ENCODE results near the gene SCG5. TPM values are rescaled to one million over a fixed set of nuclear protein-coding genes. Genes with fewer than 3 reads are reported as not detected.

The SCG5 gene
- total RNA-seq, 1 experiment from 2014 or later = 1.3 TPM

- Histone ChIP-seq H3K36me3 (ENCODE audit: low read depth, low read length) (no peaks in the 10 kb centered on the region), H3K27me3 (ENCODE audit: low read length) (no peaks in the 10 kb centered on the region), H3K4me3 (ENCODE audit: low read length) (peak overlapping the region; percentile 64), H4K20me1 (ENCODE audit: low read length) (no peaks in the 10 kb centered on the region), H3F3A (ENCODE audit: low read length, unreplicated experiment) (no peaks in the 10 kb centered on the region), H3K9me3 (ENCODE audit: low read length) (no peaks in the 10 kb centered on the region), H3K4me2 (ENCODE audit: low read length) (peak overlapping the region; percentile 77), H3K27ac (ENCODE audit: low read length) (no peak overlapping the region), H3K9me2 (replicated peaks; ENCODE audit: low read length) (no peaks in the 10 kb centered on the region), H3K79me2 (ENCODE audit: low read length) (no peaks in the 10 kb centered on the region), H3K9ac (ENCODE audit: low read length) (peak overlapping the region; percentile 54), H3K4me1 (ENCODE audit: insufficient read depth, low read length) (peaks cover 15% of the 10 kb centered on the region), H2AFZ (ENCODE audit: low read length) (peak overlapping the region; percentile 72)
- POLR2A ChIA-PET (ENCODE audit: unreplicated experiment) = no interaction called here
- ATAC-seq = peak; percentile 53
- TF ChIP-seq CTCF (conservative IDR thresholded peaks at IDR 0.05; ENCODE audit: low read depth, low read length) (no peak), EZH2 (IDR thresholded peaks at IDR 0.05; ENCODE audit: low read length, unreplicated experiment) (no peak), EZH2phosphoT487 (IDR thresholded peaks at IDR 0.05; ENCODE audit: borderline replicate concordance, low read length) (no peak)
- peak; percentile 16 for DNase-seq
- intact Hi-C loops (cut with micrococcal nuclease) = no loop called here
- CTCF ChIA-PET = interaction anchor here (0.6 kb wide), 1 partner anchor 518 kb away, joined by 3 read pairs; no protein-coding TSS in a partner anchor
- TSS peak; percentile 48 for BruUV-seq (replicated peaks)
Observed at GRCh38 chr15:32718821-32719716, 77.6 kb downstream of the SCG5 start.

- Histone ChIP-seq H3K27ac (ENCODE audit: low read length) (no peak overlapping the region), H3K9me2 (replicated peaks; ENCODE audit: low read length) (no peaks in the 10 kb centered on the region), H4K20me1 (ENCODE audit: low read length) (no peaks in the 10 kb centered on the region), H3K4me3 (ENCODE audit: low read length) (no peak overlapping the region), H3K9me3 (ENCODE audit: low read length) (no peaks in the 10 kb centered on the region), H3K9ac (ENCODE audit: low read length) (no peak overlapping the region), H3K79me2 (ENCODE audit: low read length) (no peaks in the 10 kb centered on the region), H3K36me3 (ENCODE audit: low read depth, low read length) (no peaks in the 10 kb centered on the region), H2AFZ (ENCODE audit: low read length) (no peak overlapping the region), H3F3A (ENCODE audit: low read length, unreplicated experiment) (no peaks in the 10 kb centered on the region), H3K4me2 (ENCODE audit: low read length) (no peak overlapping the region), H3K27me3 (ENCODE audit: low read length) (no peaks in the 10 kb centered on the region), H3K4me1 (ENCODE audit: insufficient read depth, low read length) (peaks cover 7% of the 10 kb centered on the region)
- ChIA-PET CTCF (no interaction called here), POLR2A (ENCODE audit: unreplicated experiment) (no interaction called here)
- TF ChIP-seq EZH2 (IDR thresholded peaks at IDR 0.05; ENCODE audit: low read length, unreplicated experiment) (no peak), CTCF (conservative IDR thresholded peaks at IDR 0.05; ENCODE audit: low read depth, low read length) (no peak), EZH2phosphoT487 (IDR thresholded peaks at IDR 0.05; ENCODE audit: borderline replicate concordance, low read length) (no peak)
- DNase-seq = no peak
- intact Hi-C loops (cut with micrococcal nuclease) = no loop called here
- ATAC-seq = no peak
- no TSS peak for BruUV-seq (replicated peaks)
Observed at GRCh38 chr15:32721596-32721995, 80.1 kb downstream of the SCG5 start.

- DNase-seq (no peak), ATAC-seq (no peak)
- H3K27ac ChIP-seq (ENCODE audit: low read length) = no peak overlapping the region
- ChIA-PET CTCF (no interaction called here), POLR2A (ENCODE audit: unreplicated experiment) (no interaction called here)
- intact Hi-C loops (cut with micrococcal nuclease) = no loop called here
- TF ChIP-seq CTCF (conservative IDR thresholded peaks at IDR 0.05; ENCODE audit: low read depth, low read length) (no peak), EZH2phosphoT487 (IDR thresholded peaks at IDR 0.05; ENCODE audit: borderline replicate concordance, low read length) (no peak), EZH2 (IDR thresholded peaks at IDR 0.05; ENCODE audit: low read length, unreplicated experiment) (no peak)
- H3K4me1 ChIP-seq (ENCODE audit: insufficient read depth, low read length) = peaks cover 7% of the 10 kb centered on the region
- no peak overlapping the region for H3K4me2 ChIP-seq (ENCODE audit: low read length)
- H3K9me3 ChIP-seq (ENCODE audit: low read length) = no peaks in the 10 kb centered on the region
- H3K9ac ChIP-seq (ENCODE audit: low read length) = no peak overlapping the region
- no peaks in the 10 kb centered on the region for H3K36me3 ChIP-seq (ENCODE audit: low read depth, low read length)
- H3F3A ChIP-seq (ENCODE audit: low read length, unreplicated experiment) = no peaks in the 10 kb centered on the region
- H3K4me3 ChIP-seq (ENCODE audit: low read length) = no peak overlapping the region
- no peaks in the 10 kb centered on the region for H3K79me2 ChIP-seq (ENCODE audit: low read length)
- no peaks in the 10 kb centered on the region for H4K20me1 ChIP-seq (ENCODE audit: low read length)
- no peak overlapping the region for H2AFZ ChIP-seq (ENCODE audit: low read length)
- no peaks in the 10 kb centered on the region for H3K27me3 ChIP-seq (ENCODE audit: low read length)
- H3K9me2 ChIP-seq (replicated peaks; ENCODE audit: low read length) = no peaks in the 10 kb centered on the region
- BruUV-seq (replicated peaks) = no TSS peak
Observed at GRCh38 chr15:32722136-32722535, 80.6 kb downstream of the SCG5 start.

Measured in PC-3 (cell line).